A549 (cell line): ENCODE results near the gene HHIP. TPM values are rescaled to one million over a fixed set of nuclear protein-coding genes. Genes with fewer than 3 reads are reported as not detected.

ENCODE experiments used
- ATAC-seq, 2 experiments: fragments of 200-7000 bp in 1 of 2; fragments of >200 bp in 1 of 2; cut with Nextera tagmentation in 1 of 2; cut with Tn5 transposase in 1 of 2; 3 replicates each; pipeline versions ENCODE4 v1.8.0 to v1.9.1; 2018 to 2020; ENCODE audit warnings: mild to moderate bottlenecking in 1 of 2, moderate library complexity in 1 of 2
- CTCF ChIA-PET: fragments of 300-600 bp; sonication (Branson Sonifier 250); formaldehyde crosslinking; extraction: SDS; loops from one replicate; lab custom pipeline; 2021; ENCODE audit warnings: antibody characterized with exemption, inconsistent platforms; lab: Yijun Ruan, JAX
- POLR2A ChIA-PET: fragments of 350-600 bp; formaldehyde crosslinking; extraction: SDS; loops from one replicate; lab custom pipeline; 2021; ENCODE audit warnings: antibody characterized with exemption, inconsistent platforms; lab: Yijun Ruan, JAX
- DNase-seq, 2 experiments: peaks; one replicate each; pipeline versions ENCODE4 v3.0.0 to v3.0.0-alpha.2; 2011 to 2016; ENCODE audit warnings: low read depth in 1 of 2, low spot score in 1 of 2
- FAIRE-seq: peaks from 2 replicates; lab custom pipeline; 2011; peaks lifted over from hg19 to GRCh38; lab: Jason Lieb, UNC
- H3K27ac ChIP-seq, 2 experiments: fragments of >200 bp; sonication (Bioruptor Twin); formaldehyde crosslinking; 3 replicates each; pipeline ENCODE4 v1.5.1; 2016 to 2017
- H3K4me1 ChIP-seq: fragments of >200 bp; sonication (Bioruptor Twin); formaldehyde crosslinking; 3 replicates; pipeline ENCODE4 v1.6.1; 2016
- H3K4me2 ChIP-seq: fragments of >200 bp; sonication (Bioruptor Twin); formaldehyde crosslinking; 3 replicates; pipeline ENCODE4 v1.6.1; 2016
- H3K4me3 ChIP-seq: fragments of >200 bp; sonication (Bioruptor Twin); formaldehyde crosslinking; 3 replicates; pipeline ENCODE4 v1.5.1; 2016
- H3K9me3 ChIP-seq: fragments of >200 bp; sonication (Bioruptor Twin); formaldehyde crosslinking; 3 replicates; pipeline ENCODE4 v1.6.1; 2016
- EHF ChIP-seq: fragments of 250-450 bp; sonication (Bioruptor Pico); IDR thresholded peaks from 2 replicates; pipeline ENCODE4 v1.5.0; 2020; ENCODE audit warnings: mild to moderate bottlenecking
- FOSL2 ChIP-seq, 2 experiments: fragments of 450-650 bp in 1 of 2; fragments of >200 bp in 1 of 2; sonication (Bioruptor Twin) in 1 of 2; formaldehyde crosslinking; IDR thresholded peaks; 2 replicates each; pipeline versions ENCODE4 v1.5.0 to v1.6.1; 2016 to 2020; ENCODE audit warnings: mild to moderate bottlenecking in 1 of 2, moderate library complexity in 1 of 2
- HES2 ChIP-seq: fragments of >200 bp; sonication (Bioruptor Twin); formaldehyde crosslinking; IDR thresholded peaks from 2 replicates; pipeline ENCODE4 v1.6.1; 2016
- JUN ChIP-seq, 2 experiments: fragments of >200 bp; sonication (Bioruptor Twin); formaldehyde crosslinking; IDR thresholded peaks; 2 replicates in 1 of 2; 3 replicates in 1 of 2; pipeline ENCODE4 v1.6.1; 2016 to 2017
- MYC ChIP-seq: IDR thresholded peaks from 2 replicates; pipeline ENCODE4 v1.6.1; 2012; ENCODE audit warnings: mild to moderate bottlenecking, inconsistent platforms, low read length, improper control_type of control experiment, borderline replicate concordance
- PHF8 ChIP-seq: fragments of 200-600 bp; sonication (generic); IDR thresholded peaks from 2 replicates; pipeline ENCODE4 v1.6.1; 2016; ENCODE audit warnings: low read depth, mild to moderate bottlenecking, antibody characterized with exemption, moderate library complexity, borderline replicate concordance
- SMC3 ChIP-seq: fragments of >200 bp; sonication (Bioruptor Twin); formaldehyde crosslinking; IDR thresholded peaks from 3 replicates; pipeline ENCODE4 v1.6.1; 2018; ENCODE audit warnings: inconsistent platforms
- TP53 ChIP-seq: fragments of 250-450 bp; sonication (Bioruptor Pico); IDR thresholded peaks from 2 replicates; pipeline ENCODE4 v1.5.0; 2021; ENCODE audit warnings: mild to moderate bottlenecking, moderate library complexity
- ZSCAN20 ChIP-seq: fragments of 250-450 bp; sonication (Bioruptor Pico); IDR thresholded peaks from 2 replicates; pipeline ENCODE4 v1.8.0; 2022; ENCODE audit warnings: mild to moderate bottlenecking, moderate library complexity
- WGBS: methylation state at CpG from one replicate; pipeline ENCODE4 v1.1.6; 2017; ENCODE audit errors: missing lambda C conversion rate; 5-methylcytosine and 5-hydroxymethylcytosine counted together
- polyA minus RNA-seq: library from RNA; depleted of rRNA, polyadenylated mRNA; stranded (reverse); fragments of >200 nt; gene quantifications from 2 replicates; pipeline ENCODE4 v1.2.3, GENCODE V29; 2011; rRNA and poly(A)+ RNA removed
- polyA plus RNA-seq, 4 experiments: library from polyadenylated mRNA; depleted of rRNA in 3 of 4; stranded (reverse); fragments of >200 nt; fragmentation: RNase III in 1 of 4; extraction: RNeasy Plus Mini Kit Qiagen cat#74134 plus additional on column Dnase treatment in 1 of 4; gene quantifications; 2 replicates in 3 of 4; 3 replicates in 1 of 4; pipeline ENCODE4 v1.2.3, GENCODE V29; 2011 to 2017
- TF ChIP-seq, protein P1 (sequence below): fragments of >200 bp; sonication (Bioruptor Twin); formaldehyde crosslinking; IDR thresholded peaks from 3 replicates; pipeline ENCODE4 v1.5.1; 2016
- TF ChIP-seq, protein P2 (sequence below): fragments of 450-650 bp; IDR thresholded peaks from 2 replicates; pipeline ENCODE4 v1.6.1; 2014; ENCODE audit warnings: antibody characterized with exemption
- TF ChIP-seq, protein P3 (sequence below): fragments of 150-350 bp; IDR thresholded peaks from 2 replicates; pipeline ENCODE4 v1.6.1; 2014; ENCODE audit warnings: low read depth, mild to moderate bottlenecking, low read length

HHIP gene, protein sequence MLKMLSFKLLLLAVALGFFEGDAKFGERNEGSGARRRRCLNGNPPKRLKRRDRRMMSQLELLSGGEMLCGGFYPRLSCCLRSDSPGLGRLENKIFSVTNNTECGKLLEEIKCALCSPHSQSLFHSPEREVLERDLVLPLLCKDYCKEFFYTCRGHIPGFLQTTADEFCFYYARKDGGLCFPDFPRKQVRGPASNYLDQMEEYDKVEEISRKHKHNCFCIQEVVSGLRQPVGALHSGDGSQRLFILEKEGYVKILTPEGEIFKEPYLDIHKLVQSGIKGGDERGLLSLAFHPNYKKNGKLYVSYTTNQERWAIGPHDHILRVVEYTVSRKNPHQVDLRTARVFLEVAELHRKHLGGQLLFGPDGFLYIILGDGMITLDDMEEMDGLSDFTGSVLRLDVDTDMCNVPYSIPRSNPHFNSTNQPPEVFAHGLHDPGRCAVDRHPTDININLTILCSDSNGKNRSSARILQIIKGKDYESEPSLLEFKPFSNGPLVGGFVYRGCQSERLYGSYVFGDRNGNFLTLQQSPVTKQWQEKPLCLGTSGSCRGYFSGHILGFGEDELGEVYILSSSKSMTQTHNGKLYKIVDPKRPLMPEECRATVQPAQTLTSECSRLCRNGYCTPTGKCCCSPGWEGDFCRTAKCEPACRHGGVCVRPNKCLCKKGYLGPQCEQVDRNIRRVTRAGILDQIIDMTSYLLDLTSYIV
- polyA plus RNA-seq (2011; rRNA removed) (0.93 and 1.6 TPM in 2 replicates), polyA plus RNA-seq (2017; fragmentation: RNase III; extraction: RNeasy Plus Mini Kit Qiagen cat#74134 plus additional on column Dnase treatment) (0.45 to 1.2 TPM (median 1.0 TPM) in 3 replicates), polyA minus RNA-seq (0.29 and 1.8 TPM in 2 replicates)
- 0.16 and 0.30 TPM in 2 replicates for polyA plus RNA-seq (2012; cell fraction: cytosol; rRNA removed)
- 0.26 and 0.40 TPM in 2 replicates for polyA plus RNA-seq (2012; cell fraction: nucleus; rRNA removed)

GRCh38 chr4:144645631-144646522, at the start of gene HHIP:
Gene HHIP (plus strand): TSS chr4:144646156. CDS start chr4:144646676, 520 bp downstream.
- Histone ChIP-seq H3K4me3 (peak within 1 kb of the TSS; percentile 56), H3K4me1 (peaks cover 17% of the 10 kb centered on the region; the same call in 2 of the 3 replicates), H3K9me3 (no peaks in the 10 kb centered on the region), H3K4me2 (peak within 1 kb of the TSS; percentile 94), H3K27ac (peak within 1 kb of the TSS; percentile 44 to 91)
- no peak for FAIRE-seq
- peak; percentile 14 to 15 for DNase-seq
- ChIA-PET POLR2A (no interaction called here), CTCF (interaction anchor here (1.2 kb wide), 1 partner anchor 139 kb away, joined by 3 read pairs; no protein-coding TSS in a partner anchor)
- 7% methylated on average over 31 of the region's 79 CpGs for WGBS
- TF ChIP-seq HES2 (no peak), TP53 (no peak), MYC (no peak), PHF8 (no peak), SMC3 (peak; percentile 18; the same call in 1 of the 3 replicates), JUN (IDR thresholded peaks at IDR 0.05) (0 out of 5 replicates have a peak, but pooled peaks of 1 of the 2 experiments have one; percentile 35)
- TF ChIP-seq, protein P1, sequence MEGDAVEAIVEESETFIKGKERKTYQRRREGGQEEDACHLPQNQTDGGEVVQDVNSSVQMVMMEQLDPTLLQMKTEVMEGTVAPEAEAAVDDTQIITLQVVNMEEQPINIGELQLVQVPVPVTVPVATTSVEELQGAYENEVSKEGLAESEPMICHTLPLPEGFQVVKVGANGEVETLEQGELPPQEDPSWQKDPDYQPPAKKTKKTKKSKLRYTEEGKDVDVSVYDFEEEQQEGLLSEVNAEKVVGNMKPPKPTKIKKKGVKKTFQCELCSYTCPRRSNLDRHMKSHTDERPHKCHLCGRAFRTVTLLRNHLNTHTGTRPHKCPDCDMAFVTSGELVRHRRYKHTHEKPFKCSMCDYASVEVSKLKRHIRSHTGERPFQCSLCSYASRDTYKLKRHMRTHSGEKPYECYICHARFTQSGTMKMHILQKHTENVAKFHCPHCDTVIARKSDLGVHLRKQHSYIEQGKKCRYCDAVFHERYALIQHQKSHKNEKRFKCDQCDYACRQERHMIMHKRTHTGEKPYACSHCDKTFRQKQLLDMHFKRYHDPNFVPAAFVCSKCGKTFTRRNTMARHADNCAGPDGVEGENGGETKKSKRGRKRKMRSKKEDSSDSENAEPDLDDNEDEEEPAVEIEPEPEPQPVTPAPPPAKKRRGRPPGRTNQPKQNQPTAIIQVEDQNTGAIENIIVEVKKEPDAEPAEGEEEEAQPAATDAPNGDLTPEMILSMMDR, result 0 out of 3 replicates have a peak, but pooled peaks have one; percentile 8
- ATAC-seq, result peak; percentile 80 to 85

DNA sequence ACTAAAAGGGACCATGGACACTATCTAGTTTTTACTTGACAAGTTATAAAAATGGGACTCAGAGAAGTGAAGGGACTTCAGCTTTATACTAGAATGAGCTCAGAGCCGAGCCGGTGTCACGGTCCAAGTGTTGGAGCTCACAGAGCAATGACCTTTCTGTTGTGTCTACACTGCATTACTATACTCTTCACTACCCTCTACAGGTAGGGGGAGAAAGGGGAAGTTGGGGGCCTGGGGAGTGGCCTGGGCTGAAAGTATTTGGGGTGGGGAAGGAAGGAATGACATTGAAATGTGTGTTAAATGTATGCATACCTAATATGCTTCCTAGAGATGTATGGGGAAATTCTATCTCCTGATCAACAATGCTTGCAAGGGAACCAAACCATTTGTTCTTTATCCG, 48.8 kb upstream of the HHIP start:
- H3K4me3 ChIP-seq, result no peak overlapping the region
- ChIA-PET CTCF (no interaction called here), POLR2A (no interaction called here)
- ATAC-seq, result no peak
- TF ChIP-seq FOSL2 (IDR thresholded peaks at IDR 0.05) (no peak), FOSL2 (CRISPR knock-in tag; IDR thresholded peaks at IDR 0.05) (no peak), EHF (CRISPR knock-in tag) (no peak), ZSCAN20 (no peak)
- TF ChIP-seq, protein P2, sequence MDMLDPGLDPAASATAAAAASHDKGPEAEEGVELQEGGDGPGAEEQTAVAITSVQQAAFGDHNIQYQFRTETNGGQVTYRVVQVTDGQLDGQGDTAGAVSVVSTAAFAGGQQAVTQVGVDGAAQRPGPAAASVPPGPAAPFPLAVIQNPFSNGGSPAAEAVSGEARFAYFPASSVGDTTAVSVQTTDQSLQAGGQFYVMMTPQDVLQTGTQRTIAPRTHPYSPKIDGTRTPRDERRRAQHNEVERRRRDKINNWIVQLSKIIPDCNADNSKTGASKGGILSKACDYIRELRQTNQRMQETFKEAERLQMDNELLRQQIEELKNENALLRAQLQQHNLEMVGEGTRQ, result no peak
- TF ChIP-seq, protein P3, sequence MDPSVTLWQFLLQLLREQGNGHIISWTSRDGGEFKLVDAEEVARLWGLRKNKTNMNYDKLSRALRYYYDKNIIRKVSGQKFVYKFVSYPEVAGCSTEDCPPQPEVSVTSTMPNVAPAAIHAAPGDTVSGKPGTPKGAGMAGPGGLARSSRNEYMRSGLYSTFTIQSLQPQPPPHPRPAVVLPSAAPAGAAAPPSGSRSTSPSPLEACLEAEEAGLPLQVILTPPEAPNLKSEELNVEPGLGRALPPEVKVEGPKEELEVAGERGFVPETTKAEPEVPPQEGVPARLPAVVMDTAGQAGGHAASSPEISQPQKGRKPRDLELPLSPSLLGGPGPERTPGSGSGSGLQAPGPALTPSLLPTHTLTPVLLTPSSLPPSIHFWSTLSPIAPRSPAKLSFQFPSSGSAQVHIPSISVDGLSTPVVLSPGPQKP, result no peak
- H3K4me1 ChIP-seq, result peaks cover 2% of the 10 kb centered on the region; the same call in 1 of the 3 replicates
- no peak overlapping the region for H3K4me2 ChIP-seq
- no peak for FAIRE-seq
- no peak for DNase-seq
- WGBS, result 89% methylated on average over 4 of the region's 4 CpGs
- no peaks in the 10 kb centered on the region for H3K9me3 ChIP-seq
- H3K27ac ChIP-seq, result no peak overlapping the region
